Limb (tissue), 2 donors: ENCODE measurements around the gene SUPT20H.
"Not testable (repeated sequence)": the region's sequence is repeated elsewhere in the genome, so short reads cannot be mapped to it uniquely, and the experiment has no call there.

Source experiments
- DNase-seq, 2 donors: peaks; one replicate each; pipeline ENCODE4 v3.0.0-alpha.2; 2016; ENCODE audit errors: extremely low spot score in 2 of 2

The SUPT20H gene

DNA sequence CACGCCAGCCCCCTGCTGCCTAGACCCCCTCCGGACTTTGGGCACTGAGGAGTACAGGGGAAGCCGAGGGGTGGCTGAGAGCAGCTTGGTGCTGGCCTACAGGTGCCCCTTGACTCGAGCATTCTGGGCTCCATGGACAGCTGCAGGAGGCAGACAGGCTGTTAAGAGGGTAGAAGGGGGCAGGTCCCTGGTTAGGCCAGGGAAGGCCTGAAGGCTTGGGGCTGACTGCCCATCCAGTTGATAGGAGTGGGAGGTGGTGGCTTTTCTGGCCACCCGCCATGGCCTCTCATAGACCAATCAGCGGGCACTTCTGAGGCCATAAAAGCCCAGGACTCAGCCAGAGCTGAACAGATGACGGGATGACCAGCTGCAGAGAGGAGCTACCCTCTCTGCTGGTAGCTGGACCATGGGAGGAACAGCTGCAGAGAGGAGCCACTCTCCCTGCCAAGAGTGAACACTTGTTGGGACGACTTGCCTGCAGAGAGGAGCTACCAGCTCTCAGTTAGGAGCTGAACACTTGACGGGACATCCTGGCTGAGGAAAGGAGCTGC is 10.7 kb upstream of the SUPT20H start:
- no peak for DNase-seq

DNA sequence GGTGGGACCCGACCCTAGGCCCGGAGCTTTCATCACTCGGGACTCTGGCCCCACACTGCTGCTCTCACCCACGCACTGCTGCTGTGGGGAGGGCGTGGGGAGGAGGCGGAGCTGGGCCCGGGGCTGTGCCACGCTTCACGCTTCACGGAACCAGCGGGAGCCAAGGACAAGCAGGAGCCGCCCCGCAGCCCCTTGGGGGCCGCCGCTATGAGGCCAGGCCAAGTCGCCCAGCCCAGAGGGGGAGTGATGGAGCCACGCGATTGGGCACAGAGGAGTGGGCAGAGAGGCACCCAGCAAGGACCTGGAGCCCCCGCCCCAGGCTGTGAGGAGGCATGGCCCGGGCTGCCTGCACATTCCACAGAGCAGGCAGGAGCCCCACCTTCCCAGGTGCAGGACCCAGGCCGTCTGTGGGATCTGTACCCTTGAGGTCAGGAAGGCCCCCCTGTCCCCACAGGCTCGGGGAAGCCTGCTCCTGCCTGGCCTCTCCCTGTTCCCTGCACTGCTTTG is 10.2 kb upstream of the SUPT20H start:
- no peak for DNase-seq

DNA sequence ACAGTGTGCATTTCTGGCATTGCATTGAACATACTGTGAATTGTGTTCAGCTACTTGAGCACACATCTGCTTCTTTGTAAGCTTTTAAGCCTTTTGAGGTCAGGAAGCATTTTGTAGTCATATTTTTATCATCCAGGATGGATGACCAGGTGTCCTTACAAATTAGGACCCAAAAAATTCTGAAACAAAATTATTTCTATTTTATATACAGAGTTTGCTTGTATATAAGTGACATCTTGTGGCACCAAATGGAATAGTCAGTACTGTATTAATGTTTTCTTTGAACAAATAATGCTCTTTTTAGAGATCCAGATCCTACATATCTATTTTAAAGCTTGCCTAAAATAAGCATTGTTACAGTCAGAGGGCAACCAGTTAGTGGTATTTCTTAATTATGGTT is 9.5 kb upstream of the SUPT20H start:
- peak in 1 of 2 donors; percentile 51 for DNase-seq

DNA sequence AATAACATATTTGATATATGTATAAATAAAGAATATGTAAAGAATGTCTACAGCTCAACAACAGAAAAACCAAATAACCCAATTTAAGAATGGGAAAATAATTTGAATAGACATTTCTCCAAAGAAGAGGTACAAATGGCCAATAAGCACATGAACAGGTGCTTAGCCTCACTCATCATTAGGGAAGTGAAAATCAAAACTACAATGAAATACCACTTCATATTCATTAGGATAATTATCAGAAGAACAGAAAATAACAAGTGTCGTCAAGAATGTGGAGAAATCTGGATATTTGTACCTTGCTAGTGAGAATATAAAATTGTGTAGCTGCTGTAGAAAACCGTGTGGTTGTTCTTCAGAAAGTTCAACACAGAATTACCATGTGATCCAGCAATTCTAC is 8.4 kb upstream of the SUPT20H start:
- no peak for DNase-seq

DNA sequence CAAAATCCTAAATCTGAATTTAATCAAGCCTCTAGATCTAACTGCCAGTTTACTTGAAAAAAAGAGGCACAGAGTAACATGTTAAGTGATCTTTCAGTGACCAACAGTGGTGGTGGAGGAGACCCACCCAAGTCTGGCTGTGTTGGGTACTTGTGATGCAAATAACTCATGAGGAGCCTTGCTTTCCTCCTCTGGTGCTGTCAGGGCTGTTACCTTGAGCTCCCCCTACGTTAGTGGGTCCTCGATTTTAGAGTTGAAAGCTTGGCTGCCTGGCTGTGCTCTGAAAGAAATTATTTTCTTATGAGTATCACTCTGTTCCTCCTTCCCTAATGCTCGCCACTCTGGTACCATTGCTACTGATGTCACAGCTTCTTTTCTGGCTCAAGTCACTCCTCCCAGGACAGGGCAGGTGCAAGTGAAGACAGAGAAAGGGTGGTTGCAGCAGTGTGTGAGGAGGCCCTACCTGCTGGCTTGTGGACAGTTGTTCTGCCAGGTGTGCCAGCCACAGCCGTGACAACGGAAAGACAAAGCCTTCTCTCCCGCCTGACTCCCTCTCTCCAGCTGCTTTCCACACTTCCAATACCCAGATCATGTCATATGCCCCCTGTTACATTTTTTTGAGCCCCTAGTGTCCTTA is 6.5 kb upstream of the SUPT20H start:
- no peak for DNase-seq

DNA sequence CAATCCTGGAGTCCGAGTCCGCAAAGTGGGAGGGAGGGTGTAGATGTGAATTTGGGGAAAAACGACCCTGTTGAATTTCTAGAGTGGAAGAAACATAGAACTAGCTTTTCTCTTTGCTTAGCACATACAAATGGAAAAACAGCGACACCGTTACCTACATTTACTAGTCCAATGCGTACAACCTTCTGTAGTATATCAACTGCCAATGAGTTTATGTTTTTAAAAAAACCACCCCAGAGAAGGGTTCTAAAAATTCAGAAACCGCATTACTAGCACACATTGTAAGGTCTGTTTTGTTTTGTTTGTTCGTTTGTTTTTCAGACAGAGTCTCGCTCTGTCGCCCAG is 332 bp upstream of the SUPT20H start:
- DNase-seq = no peak

DNA sequence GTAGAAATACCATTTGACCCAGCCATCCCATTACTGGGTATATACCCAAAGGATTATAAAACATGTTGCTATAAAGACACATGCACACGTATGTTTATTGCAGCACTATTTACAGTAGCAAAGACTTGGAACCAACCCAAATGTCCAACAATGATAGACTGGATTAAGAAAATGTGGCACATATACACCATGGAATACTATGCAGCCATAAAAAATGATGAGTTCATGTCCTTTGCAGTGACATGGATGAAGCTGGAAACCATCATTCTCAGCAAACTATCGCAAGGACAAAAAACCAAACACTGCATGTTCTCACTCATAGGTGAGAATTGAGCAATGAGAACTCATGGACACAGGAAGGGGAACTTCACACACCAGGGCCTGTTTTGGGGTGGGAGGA is 3.3 kb downstream of the SUPT20H start:
- DNase-seq = not testable (repeated sequence)

DNA sequence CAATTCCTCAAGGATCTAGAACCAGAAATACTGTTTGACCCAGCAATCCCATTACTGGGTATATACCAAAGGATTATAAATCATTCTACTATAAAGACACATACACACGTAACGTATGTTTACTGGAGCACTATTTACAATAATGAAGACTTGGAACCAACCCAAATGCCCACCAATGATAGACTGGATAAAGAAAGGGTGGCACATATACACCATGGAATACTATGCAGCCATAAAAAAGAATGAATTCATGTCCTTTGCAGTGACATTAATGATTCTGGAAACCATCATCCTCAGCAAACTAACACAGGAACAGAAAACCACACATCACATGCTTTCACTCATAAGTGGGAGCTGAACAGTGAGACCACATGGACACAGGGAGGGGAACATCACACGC is 6.4 kb downstream of the SUPT20H start:
- not testable (repeated sequence) for DNase-seq

DNA sequence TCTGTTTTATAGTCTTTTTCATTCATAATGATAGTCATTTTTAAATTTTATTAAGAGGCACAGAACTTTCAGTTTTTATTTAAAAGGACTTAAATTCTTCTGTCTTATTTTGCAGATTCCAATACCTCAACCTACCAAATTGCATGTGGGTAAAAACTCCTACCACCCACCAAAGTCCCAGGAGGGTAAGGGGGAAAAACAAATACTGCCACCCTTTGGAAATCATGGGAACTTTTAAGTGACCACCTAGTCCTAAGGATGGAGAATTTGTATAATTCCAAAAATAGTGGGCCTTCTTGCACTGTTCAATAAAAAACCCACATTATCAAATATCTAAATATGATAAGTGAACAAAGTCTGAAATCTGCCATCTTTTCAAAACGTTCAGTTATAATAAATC is 9.7 kb downstream of the SUPT20H start:
- no peak for DNase-seq

DNA sequence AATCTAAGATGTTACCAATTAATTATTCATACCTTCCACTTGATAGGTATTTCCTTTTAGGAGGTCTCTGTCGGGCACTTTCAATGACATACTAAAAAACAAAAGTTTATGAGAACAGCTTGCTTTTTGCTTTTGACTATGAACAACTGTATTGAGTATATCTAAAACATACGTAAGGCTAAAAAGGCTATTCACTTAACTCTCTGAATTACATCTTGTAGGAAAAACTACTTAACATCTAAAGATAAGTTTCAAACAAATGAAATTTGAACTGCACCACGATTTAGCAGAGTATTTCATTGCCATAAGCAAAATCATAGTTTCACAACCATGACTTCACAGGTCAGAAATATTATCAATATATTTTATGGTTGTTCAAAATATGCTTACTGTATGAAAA is 11.6 kb downstream of the SUPT20H start:
- no peak for DNase-seq

DNA sequence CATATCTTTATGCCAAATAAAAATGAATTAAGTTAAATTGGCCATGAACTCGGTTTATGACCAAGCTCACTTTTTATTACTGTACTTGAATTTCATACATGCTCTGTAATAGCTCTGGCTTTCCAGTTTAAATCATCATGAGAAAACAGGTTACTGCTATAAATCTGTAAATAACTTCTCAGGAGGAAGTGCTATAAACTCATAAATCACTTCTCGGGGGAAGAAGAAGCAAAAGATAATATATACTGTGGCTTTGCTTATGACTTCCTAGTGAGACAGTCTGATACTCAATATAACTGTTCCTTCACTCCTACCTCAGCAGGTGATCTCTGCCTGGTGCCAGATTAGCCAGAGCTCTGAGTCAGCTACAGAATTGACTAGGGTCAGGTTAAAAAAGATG is 12.5 kb downstream of the SUPT20H start:
- no peak for DNase-seq

DNA sequence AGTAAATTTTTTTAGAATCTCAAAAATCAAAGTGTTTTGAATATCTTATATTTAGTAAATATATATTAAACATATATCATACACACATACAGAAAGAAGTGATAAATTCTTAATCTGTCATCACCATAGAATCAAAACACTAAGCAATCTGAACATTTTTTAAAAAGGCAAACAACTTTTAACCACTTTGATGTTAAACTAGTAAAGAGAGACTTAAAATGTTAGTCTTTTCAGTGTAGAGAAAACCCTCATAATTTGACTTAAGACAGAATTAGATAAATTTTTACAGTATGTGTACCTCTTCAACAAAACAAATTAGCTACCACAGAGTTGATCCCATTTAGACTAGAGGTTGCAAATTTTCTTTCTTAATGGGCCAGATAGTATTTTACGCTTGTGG is 13.4 kb downstream of the SUPT20H start:
- no peak for DNase-seq

DNA sequence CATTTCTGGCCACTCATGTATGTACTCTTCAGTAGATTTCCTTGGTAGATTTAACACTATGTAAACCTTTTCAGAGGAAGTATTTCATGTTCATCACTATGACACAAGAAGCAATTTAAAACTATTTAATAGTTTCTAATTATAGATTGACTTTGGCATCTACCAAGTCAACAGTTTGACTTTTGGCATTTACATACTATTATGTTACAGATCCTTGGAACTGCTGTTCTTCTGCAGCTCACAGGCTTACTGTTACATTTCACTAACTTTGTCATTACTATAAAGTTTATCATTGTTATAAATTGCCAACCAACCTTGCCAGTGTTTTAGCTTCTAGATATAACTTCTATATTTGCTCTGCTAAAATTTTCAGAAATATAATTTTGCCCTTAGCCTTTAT is 18.7 kb downstream of the SUPT20H start:
- no peak for DNase-seq

DNA sequence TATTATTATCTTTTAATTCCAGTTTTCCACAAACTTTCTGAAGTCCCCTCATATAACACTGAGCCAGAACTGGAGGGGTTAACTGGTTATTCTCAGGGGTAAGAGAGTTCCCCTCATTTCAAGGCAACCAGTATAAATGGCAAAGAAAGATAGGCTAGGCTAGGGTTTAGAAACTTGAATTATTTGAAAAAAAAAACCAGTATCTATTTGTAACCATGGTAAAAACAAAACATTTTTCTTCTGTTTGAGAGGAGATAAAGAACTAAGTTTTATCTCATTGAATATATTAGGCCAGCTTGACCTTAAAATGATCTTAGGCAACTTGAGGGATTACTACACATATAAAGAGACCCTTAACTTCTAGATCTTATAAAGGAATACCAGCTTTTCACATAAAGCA is 19.6 kb downstream of the SUPT20H start:
- DNase-seq = no peak

DNA sequence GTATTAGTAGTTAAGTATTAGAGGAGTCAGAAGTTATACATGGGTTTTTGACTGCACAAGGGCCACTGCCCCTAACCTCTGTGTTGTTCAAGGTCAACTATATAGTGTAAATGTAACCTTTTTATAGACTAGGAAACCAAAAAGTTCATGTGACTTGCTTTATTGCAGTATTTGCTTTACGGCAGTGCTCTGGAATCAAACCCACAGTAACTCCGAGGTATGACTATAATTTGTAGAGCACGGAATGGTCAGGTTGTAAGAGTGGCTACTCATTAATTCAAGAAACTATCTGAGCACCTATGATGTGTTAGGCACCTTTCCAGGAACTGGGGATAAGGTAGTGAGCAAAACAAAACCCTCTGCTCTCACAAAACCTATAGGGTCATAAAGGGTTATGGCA is 22.2 kb downstream of the SUPT20H start:
- no peak for DNase-seq

DNA sequence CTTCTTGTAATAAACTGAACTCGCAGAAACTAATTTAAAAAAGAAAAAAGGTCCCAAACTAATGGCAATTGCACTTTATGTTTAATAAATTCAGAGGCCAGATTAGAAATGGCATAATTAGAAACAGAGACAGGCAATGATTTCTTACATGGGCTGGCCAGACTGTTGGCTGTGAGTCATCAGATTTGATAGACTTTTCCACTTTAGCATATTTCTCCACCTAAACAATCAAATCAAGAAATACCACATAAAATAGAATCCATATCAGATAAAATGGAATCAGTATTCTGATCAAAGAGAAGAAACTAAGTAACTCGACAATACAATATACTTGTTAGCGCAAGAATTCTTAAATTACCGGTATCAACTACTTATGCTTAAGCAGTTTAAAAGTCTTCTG is 29.9 kb downstream of the SUPT20H start:
- no peak for DNase-seq

DNA sequence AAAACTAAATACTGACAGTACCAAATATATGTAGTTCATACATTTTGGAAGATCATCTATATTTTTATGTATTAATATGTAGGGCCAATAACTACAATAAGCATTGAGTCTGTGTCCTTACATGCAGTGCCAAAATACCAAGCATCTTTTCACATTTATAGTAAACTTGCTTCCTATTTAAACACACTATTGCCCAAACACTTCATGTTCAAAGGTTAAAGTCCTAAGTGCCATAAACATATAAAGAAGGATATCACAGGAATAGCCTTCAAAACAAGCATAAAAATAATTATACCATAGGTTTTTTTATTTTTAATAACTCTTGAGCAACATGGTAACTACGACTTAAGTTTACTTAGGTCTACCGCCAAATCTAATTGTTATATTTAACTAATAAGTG is 31.8 kb downstream of the SUPT20H start:
- no peak for DNase-seq

DNA sequence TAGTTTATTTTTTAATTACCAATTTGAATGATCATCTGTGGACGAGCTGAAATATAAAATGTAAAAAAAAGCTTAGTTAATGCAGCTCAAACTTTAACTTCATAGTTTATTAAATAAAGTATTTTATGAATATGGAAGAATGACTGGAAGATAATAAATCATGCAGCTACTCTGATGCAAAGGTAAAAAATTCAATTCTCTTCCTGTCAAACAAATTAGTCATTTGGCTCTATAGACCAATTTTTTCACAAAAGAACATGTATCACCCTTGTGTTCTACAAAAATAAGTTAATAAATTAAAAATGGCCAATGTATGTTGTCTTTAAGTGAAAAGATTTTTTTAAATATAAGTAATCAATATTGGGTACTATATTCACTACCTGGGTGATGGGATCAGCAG is 32.7 kb downstream of the SUPT20H start:
- no peak for DNase-seq

DNA sequence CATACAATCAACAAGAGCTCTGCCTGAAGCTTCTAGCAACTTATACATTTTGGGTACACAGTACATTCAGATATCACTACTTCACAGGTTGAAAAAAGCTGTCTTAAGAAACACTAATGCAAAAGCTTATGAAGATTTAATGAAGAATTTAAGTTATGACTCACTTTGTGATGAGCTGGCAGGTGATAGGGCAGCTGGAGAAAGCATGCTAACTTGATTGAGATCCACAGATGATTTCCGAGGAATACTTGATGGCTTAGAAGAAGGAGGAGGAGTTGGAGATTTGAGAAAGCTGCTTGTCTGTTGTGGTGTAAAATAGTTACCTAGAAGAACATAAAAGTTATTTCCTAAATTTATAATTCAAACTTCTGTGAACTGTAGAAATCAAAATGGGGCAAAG is 35.6 kb downstream of the SUPT20H start:
- no peak for DNase-seq

DNA sequence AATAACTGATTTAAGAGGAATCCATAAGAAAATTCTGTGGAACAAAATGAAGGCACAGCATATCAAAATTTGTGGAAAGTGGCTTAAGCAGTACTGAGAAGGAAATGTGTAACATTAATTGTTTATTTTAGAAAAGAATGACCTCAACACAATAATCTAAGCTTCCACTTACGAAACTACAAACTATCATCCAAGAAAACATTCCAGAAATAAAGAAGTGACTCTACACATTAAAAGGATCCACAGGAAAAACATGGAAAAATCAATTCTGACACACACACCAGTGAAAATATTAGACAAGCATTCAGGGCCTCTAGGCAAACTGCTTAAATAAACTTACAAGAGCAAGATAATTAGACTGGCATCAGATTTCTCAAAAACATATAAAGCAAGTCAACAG is 44.9 kb downstream of the SUPT20H start:
- DNase-seq = no peak

DNA sequence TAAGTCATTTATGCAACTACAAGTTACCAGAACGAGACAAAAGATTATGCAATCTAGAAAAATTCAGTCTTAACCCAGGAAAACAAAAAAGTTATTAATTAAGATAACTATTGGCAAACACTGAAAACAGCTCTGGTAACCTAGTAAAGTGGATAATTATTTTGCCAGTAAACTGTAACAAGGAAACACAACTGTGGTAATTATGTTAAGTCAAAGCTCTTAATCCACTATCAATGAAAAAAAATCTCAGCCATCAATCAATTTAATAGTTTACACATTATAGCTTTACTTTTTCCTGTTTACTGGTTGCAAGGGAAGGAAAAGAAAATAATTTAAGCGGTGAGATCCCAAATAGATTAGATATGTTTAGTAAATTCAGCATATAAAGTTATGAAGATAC is 47.7 kb downstream of the SUPT20H start:
- DNase-seq = no peak

DNA sequence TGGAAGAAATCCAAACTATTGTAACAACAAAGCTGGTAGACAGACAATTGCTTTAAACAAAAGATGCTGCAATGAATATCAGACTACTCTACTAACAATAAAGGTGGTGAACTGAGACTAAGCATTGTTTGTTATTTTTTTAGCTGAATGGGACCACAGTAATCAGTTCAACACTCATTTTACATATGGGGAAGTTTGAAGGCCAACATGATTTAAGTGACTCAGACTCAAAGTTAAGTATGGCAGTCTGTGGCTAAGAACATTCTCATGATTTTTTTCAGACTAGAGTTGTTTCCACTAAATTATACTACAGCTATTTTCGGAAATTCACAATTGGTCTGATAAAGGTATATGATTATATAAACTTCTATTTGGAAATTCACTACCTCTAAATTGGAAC is 48.5 kb downstream of the SUPT20H start:
- DNase-seq = no peak

DNA sequence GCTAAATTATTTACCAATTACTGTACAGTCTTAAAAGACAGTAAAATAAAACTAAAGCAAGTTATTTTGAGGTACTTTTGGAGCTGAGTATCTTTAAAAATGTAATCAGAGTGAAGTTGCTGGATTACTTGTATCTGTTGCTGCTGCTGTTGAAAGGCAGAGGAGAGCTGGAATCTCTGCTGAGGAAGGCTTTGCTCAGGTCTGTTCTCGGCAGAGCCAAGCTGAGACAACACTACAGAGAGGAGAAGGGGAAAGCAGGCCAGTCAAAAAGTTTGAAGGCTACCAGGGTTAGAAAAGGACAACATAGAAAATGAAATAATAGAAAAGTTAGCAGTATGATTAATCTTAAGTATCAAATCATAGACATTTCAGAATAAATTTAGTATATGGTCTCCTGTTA is 49.1 kb downstream of the SUPT20H start:
- no peak for DNase-seq

DNA sequence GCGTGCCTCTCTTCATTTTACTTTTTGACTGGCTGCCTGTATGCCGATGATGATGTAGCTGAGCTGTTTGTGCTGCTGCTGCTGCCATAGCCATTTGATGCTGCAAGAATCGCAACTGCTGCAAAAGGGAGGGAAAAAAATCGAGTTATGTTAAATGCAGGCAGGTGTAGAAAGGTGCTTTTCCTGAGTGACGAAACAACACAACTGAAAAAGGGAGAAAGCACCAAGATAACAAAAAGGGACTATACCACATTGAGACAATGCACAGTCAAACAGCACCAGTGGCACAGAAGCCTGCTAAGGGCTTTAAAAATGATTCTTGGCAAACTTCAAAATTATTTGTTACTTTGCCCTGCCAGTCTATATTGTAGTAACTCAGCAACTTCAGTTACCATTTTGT is 49.8 kb downstream of the SUPT20H start:
- DNase-seq = no peak
